Activated T-cell treated with anti-CD3 and anti-CD28 coated beads, Interleukin-2, amount 50 U/mL, for 24 hours (primary cell): ENCODE data around the gene ZNF341.
"Not testable (repeated sequence)": the region's sequence is repeated elsewhere in the genome, so short reads cannot be mapped to it uniquely, and the experiment has no call there.

ENCODE experiments used
- DNase-seq: peaks from one replicate; pipeline ENCODE4 v3.0.0-alpha.2; 2020
- H3K27ac Mint-ChIP-seq: 2 replicates; pipeline ENCODE4 v1.8.0; 2020; ENCODE audit warnings: mild to moderate bottlenecking, mixed read lengths
- H3K27me3 Mint-ChIP-seq: 2 replicates; pipeline ENCODE4 v1.8.0; 2020; ENCODE audit warnings: mixed read lengths
- H3K36me3 Mint-ChIP-seq: 2 replicates; pipeline ENCODE4 v1.8.0; 2020; ENCODE audit warnings: low read depth, mixed read lengths
- H3K4me1 Mint-ChIP-seq: 2 replicates; pipeline ENCODE4 v1.8.0; 2020; ENCODE audit warnings: low read depth, mixed read lengths
- H3K4me3 Mint-ChIP-seq: 2 replicates; pipeline ENCODE4 v1.8.0; 2020; ENCODE audit warnings: mild to moderate bottlenecking, moderate library complexity, mixed read lengths
- H3K9me3 Mint-ChIP-seq: 2 replicates; pipeline ENCODE4 v1.8.0; 2020; ENCODE audit warnings: mixed read lengths

The ZNF341 gene

DNA sequence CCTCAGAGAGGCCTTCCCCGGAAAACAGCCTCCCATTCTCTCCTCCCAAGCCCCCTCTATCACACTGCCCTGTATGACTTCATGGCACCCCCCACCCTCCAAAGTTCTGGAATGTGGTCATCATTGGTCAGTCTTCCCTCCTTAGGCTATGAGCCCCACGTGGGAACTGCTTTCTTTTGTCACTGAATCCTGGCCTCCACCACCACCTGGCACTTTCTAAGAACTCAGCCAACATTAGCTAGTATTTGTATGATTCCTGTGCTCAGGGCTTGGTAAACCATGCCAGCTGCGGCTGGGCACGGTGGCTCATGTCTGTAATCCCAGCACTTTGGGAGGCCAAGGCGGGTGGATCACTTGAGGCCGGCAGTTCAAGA, 37.2 kb upstream of the ZNF341 start:
- Mint-ChIP-seq H3K36me3 (no peaks in the 10 kb centered on the region), H3K27ac (peak overlapping the region; percentile 8), H3K4me3 (no peak overlapping the region), H3K9me3 (no peaks in the 10 kb centered on the region), H3K4me1 (peaks cover 13% of the 10 kb centered on the region), H3K27me3 (no peaks in the 10 kb centered on the region)
- no peak for DNase-seq

DNA sequence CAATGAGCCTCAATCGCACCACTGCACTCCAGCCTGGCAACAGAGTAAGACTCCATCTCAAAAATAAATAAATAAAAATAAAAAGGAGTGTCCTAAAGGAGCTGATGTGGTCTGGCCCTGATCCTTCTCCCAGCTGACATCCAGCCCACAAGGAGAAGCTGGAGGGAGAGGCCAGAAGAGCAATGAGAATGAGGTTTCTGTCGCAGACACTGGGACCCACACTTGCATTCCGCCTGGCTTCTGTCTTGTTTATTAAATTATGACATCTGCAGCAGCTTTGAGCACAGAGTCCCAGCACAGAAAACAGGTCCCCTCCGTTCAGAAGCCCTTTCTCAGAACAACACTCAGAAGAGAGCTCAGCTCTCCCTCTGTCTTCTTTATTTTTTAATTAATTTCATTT, 35.3 kb upstream of the ZNF341 start:
- Mint-ChIP-seq H3K4me3 (no peak overlapping the region), H3K36me3 (no peaks in the 10 kb centered on the region), H3K27ac (no peak overlapping the region), H3K9me3 (no peaks in the 10 kb centered on the region), H3K27me3 (no peaks in the 10 kb centered on the region), H3K4me1 (peaks cover under 1% of the 10 kb centered on the region)
- no peak for DNase-seq

DNA sequence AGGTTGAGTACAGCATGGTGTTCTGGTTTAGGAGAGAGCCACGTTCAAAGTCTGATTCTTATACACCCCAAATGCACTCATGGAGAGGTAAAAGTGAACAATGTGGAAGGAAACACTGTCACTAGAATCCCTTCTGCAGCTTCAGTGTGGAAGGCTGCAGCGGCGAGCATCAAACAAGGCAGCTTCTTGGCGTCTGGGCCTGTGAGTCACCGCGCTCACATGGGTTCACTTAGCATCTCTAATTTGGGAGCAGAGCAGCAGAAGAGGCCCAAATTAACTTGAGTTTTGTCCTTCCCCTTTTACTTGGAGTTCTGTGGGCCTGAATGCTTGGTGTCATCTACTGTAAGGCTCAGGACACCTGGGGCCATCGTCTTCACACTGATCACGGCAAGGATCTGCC, 34.7 kb upstream of the ZNF341 start:
- H3K27ac Mint-ChIP-seq, result no peak overlapping the region
- H3K27me3 Mint-ChIP-seq, result no peaks in the 10 kb centered on the region
- H3K36me3 Mint-ChIP-seq, result peaks cover 3% of the 10 kb centered on the region
- H3K4me3 Mint-ChIP-seq, result no peak overlapping the region
- no peak for DNase-seq
- H3K9me3 Mint-ChIP-seq, result no peaks in the 10 kb centered on the region
- H3K4me1 Mint-ChIP-seq, result no peaks in the 10 kb centered on the region

DNA sequence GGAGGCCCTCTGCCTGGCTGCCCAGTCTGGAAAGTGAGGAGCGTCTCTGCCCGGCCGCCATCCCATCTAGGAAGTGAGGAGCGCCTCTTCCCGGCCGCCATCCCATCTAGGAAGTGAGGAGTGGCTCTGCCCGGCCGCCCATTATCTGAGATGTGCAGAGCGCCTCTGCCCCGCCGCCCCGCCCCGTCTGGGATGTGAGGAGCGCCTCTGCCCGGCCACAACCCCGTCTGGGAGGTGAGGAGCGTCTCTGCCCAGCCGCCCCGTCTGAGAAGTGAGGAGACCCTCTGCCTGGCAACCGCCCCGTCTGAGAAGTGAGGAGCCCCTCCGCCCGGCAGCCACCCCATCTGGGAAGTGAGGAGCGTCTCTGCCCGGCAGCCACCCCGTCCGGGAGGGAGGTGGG, 32.8 kb upstream of the ZNF341 start:
- not testable (repeated sequence) for DNase-seq, H3K27me3 Mint-ChIP-seq, H3K36me3 Mint-ChIP-seq, H3K27ac Mint-ChIP-seq, H3K4me1 Mint-ChIP-seq, H3K9me3 Mint-ChIP-seq, H3K4me3 Mint-ChIP-seq

DNA sequence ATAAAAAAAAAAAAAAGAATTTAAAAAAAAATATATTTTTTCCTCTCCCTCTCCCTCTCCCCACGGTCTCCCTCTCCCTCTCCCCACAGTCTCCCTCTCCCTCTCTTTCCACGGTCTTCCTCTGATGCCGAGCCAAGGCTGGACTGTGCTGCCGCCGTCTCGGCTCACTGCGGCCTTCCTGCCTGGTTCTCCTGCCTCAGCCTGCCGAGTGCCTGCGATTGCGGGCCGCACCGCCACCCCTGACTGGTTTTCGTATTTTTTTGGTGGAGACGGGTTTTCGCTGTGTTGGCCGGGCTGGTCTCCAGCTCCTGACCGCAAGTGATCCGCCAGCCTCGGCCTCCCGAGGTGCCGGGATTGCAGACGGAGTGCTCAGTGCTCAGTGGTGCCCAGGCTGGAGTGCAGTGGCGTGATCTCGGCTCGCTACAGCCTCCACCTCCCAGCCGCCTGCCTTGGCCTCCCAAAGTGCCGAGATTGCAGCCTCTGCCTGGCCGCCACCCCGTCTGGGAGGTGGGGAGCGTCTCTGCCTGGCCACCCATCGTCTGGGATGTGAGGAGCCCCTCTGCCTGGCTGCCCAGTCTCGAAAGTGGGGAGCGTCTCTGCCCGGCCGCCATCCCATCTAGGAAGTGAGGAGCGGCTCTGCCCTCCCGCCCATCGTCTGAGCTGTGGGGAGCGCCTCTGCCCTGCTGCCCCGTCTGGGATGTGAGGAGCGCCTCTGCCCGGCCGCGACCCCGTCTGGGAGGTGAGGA, 30.9 kb upstream of the ZNF341 start:
- not testable (repeated sequence) for H3K36me3 Mint-ChIP-seq, H3K27me3 Mint-ChIP-seq, H3K4me3 Mint-ChIP-seq, H3K4me1 Mint-ChIP-seq, DNase-seq, H3K9me3 Mint-ChIP-seq, H3K27ac Mint-ChIP-seq

DNA sequence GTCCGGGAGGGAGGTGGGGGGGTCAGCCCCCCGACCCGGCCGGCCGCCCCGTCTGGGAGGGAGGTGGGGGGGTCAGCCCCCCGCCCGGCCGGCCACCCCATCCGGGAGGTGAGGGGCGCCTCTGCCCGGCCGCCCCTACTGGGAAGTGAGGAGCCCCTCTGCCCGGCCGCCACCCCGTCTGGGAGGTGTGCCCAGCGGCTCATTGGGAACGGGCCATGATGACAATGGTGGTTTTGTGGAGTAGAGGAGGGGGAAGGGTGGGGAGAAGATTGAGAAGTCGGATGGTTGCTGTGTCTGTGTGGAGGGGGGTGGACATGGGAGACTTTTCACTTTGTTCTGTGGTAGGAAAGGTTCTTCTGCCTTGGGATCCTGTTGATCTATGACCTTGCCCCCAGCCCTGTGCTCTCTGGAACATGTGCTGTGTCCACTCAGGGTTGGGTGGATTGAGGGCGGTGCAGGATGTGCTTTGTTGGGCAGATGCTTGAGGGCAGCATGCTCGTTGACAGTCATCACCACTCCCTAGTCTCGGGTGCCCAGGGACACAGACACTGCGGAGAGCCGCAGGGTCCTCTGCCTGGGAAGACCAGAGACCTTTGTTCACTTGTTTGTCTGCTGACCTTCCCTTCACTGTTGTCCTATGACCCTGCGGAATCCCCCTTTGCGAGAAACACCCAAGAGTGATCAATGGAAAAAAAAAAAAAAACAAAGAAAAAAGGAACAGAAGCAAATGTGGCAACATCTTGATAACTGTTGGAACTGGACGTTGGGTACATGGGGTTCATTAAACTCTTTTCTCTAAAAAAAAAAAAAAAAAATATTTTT, 30.0 kb upstream of the ZNF341 start:
- no peak for DNase-seq

DNA sequence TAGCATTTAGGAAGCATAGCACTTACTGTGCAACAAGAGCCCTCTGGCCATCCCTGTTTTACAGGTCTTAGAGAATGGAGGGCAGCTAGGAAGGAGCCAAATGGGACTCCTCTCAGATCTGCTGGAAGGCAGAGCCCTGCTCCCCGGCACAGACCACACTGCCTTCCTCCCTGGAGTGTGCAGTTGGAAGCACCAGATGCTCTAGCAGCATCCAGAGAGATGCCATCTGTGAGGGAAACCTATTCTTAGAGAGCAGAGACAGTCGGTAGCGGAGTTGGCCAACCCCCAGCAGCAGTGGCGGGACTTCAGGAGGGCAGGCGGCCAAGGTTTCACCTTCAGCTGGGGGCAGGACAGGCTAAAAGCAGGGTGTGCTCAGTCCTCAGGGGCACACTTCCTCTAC, 28.9 kb upstream of the ZNF341 start:
- Mint-ChIP-seq H3K27me3 (no peaks in the 10 kb centered on the region), H3K36me3 (peaks cover 18% of the 10 kb centered on the region), H3K9me3 (no peaks in the 10 kb centered on the region), H3K27ac (no peak overlapping the region), H3K4me3 (no peak overlapping the region), H3K4me1 (no peaks in the 10 kb centered on the region)
- DNase-seq, result no peak

More for the DNA sequence above, 30.0 kb upstream of the ZNF341 start:
- no peaks in the 10 kb centered on the region for H3K9me3 Mint-ChIP-seq
- H3K36me3 Mint-ChIP-seq, result peaks cover 8% of the 10 kb centered on the region
- no peak overlapping the region for H3K27ac Mint-ChIP-seq
- H3K27me3 Mint-ChIP-seq, result no peaks in the 10 kb centered on the region
- H3K4me1 Mint-ChIP-seq, result no peaks in the 10 kb centered on the region
- H3K4me3 Mint-ChIP-seq, result no peak overlapping the region

DNA sequence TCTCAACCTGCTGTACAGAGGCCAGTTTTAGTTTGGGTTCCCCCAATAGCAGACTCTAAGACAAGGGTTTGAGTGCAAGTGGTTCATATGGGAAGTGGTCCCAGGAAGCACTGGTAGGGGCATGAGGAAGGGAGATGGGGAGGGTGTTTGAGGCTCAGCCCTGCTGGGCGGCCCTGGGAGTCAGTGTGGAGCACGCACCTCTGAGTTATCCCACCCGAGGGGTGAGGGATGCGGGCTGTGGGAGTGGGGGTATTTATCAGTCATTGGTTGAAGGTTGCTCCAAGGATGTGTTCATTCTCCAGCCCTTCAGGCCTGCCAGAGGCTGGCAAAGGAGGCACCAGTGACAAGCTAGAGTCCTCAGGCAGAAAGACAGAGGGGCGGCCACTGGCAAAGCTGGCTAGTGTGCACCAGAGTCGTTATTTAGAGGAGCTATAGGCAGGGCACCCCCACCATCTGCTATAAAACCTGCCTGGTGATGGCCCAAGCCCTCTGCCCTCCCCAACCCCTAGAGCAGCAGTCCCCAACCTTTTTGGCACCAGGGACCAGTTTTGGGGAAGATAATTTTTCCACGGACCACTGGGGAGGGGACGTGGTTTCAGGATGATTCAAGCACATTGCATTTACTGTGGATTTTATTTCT, 28.2 kb upstream of the ZNF341 start:
- Mint-ChIP-seq H3K4me3 (no peak overlapping the region), H3K27ac (no peak overlapping the region), H3K4me1 (no peaks in the 10 kb centered on the region), H3K27me3 (no peaks in the 10 kb centered on the region), H3K9me3 (no peaks in the 10 kb centered on the region), H3K36me3 (peaks cover 19% of the 10 kb centered on the region)
- no peak for DNase-seq

DNA sequence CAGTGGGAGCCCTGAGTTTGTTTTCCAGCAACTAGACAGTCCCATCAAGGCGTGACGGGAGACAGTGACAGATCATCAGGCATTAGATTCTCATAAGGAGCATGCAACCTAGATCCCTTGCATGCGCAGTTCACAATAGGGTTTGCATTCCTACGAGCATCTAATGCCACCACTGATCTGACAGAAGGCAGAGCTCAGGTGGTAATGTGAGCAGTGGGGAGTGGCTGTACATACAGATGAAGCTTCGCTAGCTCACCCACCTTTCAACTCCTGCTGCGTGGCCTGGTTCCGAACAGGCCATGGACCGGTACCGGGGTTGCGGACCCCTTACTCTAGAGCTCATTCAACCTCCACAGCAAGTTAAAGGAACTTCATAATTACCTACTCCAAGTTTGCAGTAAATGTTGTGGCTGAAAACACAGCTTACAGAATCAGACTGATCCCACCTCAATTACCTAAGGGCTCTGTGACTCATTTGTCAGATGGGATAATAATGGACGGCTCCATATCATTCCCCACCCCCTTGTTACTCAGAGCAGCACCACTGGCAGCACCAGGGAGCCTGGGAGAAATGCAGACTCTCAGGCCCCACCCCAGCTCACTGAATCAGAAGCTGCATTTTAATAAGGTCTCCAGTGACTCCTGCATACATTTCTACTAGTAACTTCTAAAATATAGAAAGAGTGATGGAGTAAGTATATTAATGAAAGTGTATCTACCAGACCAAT, 27.4 kb upstream of the ZNF341 start:
- H3K27ac Mint-ChIP-seq, result no peak overlapping the region
- DNase-seq, result no peak
- H3K36me3 Mint-ChIP-seq, result peaks cover 19% of the 10 kb centered on the region
- no peaks in the 10 kb centered on the region for H3K27me3 Mint-ChIP-seq
- no peak overlapping the region for H3K4me3 Mint-ChIP-seq
- H3K9me3 Mint-ChIP-seq, result no peaks in the 10 kb centered on the region
- peaks cover 4% of the 10 kb centered on the region for H3K4me1 Mint-ChIP-seq

DNA sequence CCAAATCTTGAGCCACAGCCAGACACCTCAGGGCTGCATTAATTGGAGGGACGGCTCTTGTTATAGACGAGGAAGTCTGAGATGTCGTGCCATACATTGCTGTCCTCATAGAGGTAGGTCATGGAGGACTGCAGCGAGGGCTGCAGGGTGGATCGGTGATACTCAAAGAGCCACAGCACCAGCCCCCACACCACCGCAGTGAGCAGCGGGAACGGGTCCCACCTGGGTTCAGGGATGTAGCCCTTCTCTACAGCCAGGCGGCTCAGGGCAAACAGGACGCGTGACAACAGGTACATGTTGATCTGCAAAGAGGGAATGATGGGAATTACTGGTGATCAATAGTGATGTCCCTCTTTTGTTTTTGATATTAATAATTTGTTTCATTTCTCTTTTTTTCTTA, 24.1 kb upstream of the ZNF341 start:
- Mint-ChIP-seq H3K9me3 (no peaks in the 10 kb centered on the region), H3K36me3 (peaks cover 38% of the 10 kb centered on the region), H3K4me3 (no peak overlapping the region), H3K4me1 (peaks cover 18% of the 10 kb centered on the region), H3K27me3 (no peaks in the 10 kb centered on the region), H3K27ac (peak overlapping the region; percentile 59)
- DNase-seq, result no peak

DNA sequence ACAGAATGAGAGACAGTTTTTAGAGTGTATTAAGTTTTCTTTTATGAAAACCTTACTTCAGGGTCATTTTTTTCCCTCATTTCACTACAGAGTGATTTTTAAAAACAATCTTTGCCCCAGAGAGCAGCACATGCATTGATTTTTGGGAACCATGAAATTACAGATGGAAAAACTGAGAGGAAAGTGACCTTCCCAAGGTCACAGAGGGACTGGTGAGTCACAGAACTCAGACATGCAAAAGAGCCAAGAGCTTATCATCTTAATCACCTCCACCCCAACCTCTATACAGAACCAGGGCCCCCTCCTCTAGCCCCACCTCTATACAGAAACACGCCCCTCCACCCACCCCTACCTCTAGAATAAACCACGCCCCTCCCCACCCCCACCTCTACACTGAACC, 22.4 kb upstream of the ZNF341 start:
- no peak overlapping the region for H3K4me3 Mint-ChIP-seq
- peaks cover 18% of the 10 kb centered on the region for H3K4me1 Mint-ChIP-seq
- H3K9me3 Mint-ChIP-seq, result no peaks in the 10 kb centered on the region

DNA sequence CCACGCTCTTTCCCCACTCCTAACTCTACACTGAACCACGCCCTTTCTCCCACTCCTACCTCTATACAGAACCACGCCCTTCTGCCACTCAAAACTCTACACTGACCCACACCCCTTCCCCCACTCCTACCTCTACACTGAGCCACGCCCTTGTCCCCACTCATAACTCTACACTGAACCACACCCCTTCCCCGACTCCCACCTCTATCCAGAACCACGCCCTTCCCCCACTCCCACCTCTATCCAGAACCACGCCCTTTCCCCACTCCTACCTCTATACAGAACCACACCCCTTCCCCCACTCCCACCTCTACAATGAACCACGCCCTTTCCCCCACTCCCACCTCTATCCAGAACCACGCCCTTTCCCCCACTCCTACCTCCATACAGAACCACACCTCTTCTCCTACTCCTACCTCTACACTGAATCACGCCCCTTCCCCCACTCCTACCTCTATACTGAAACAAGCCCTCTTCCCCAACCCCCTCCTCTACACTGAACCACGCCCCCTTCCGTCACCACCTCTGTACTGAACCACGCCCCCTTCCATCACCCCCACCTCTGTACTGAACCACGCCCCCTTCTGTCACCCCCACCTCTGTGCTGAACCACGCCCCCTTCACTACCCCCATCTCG, 21.8 kb upstream of the ZNF341 start:
- no peaks in the 10 kb centered on the region for H3K9me3 Mint-ChIP-seq
- H3K36me3 Mint-ChIP-seq, result peaks cover 49% of the 10 kb centered on the region
- H3K4me1 Mint-ChIP-seq, result peaks cover 18% of the 10 kb centered on the region
- H3K4me3 Mint-ChIP-seq, result no peak overlapping the region
- DNase-seq, result no peak
- H3K27ac Mint-ChIP-seq, result no peak overlapping the region
- no peaks in the 10 kb centered on the region for H3K27me3 Mint-ChIP-seq

More for the DNA sequence above, 22.4 kb upstream of the ZNF341 start:
- no peaks in the 10 kb centered on the region for H3K27me3 Mint-ChIP-seq
- peak overlapping the region; percentile 85 for H3K27ac Mint-ChIP-seq
- no peak for DNase-seq
- peaks cover 50% of the 10 kb centered on the region for H3K36me3 Mint-ChIP-seq

DNA sequence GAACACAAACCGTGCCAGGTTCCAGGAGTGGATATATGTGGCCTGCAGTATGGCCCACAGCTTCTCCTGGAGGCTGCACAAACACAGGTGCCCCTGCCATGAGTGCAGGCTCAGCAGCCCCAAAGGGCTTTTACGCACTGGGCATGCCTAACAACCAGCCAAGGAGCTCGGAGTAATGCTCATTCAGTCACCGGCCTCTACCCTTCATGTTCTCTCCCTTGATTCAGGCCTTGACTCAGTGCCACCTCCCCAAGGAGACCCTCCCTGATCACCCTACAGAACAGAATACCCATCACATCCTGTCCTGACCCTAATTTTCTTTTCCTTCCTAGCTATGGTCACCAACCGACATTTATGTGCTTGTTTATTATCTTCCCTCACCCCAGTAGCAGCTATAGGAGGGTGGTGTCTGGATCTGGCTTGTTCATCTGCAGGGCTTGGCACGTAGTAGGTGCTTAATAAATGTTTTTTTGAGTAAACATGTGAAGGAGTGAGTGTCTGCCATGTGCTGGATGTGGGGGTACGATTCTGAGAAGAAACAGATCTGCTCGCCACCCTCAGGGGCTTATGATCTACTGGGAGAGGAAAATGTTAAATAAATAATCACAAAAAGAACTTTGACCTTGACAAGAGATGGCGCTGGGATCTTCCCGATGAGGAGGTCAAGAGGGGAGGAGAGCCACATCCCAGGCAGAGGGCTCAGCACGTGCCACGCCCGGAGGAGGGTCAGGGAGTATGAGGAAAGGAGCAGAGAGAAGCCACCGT, 20.9 kb upstream of the ZNF341 start:
- H3K4me3 Mint-ChIP-seq, result no peak overlapping the region
- peak overlapping the region; percentile 69 for H3K27ac Mint-ChIP-seq
- no peaks in the 10 kb centered on the region for H3K27me3 Mint-ChIP-seq
- H3K9me3 Mint-ChIP-seq, result no peaks in the 10 kb centered on the region
- peaks cover 47% of the 10 kb centered on the region for H3K36me3 Mint-ChIP-seq
- DNase-seq, result no peak
- peaks cover 18% of the 10 kb centered on the region for H3K4me1 Mint-ChIP-seq

DNA sequence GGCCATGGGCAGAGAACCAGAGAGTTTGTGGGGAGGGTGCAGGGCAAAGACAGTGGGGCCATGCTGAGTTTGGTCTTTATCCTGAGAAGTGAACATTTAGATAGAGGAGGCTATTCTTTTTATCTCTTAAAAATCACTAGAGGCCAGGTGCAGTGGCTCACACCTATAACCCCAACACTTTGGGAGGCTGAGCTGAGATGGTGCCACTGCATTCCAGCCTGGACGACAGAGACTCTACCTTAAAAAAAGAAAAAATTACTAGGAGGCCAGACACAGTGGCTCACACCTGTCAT, 20.4 kb upstream of the ZNF341 start:
- no peaks in the 10 kb centered on the region for H3K9me3 Mint-ChIP-seq
- H3K27ac Mint-ChIP-seq, result peak overlapping the region; percentile 69
- DNase-seq, result no peak
- H3K4me1 Mint-ChIP-seq, result peaks cover 18% of the 10 kb centered on the region
- H3K36me3 Mint-ChIP-seq, result peaks cover 47% of the 10 kb centered on the region
- no peak overlapping the region for H3K4me3 Mint-ChIP-seq
- H3K27me3 Mint-ChIP-seq, result no peaks in the 10 kb centered on the region
